Muscle layer of duodenum (tissue), 2 donors: ENCODE measurements around the gene RSPO1.

ENCODE experiments used
- H3K27ac ChIP-seq: one replicate; pipeline ENCODE4 v1.7.0; 2013; ENCODE audit warnings: mild to moderate bottlenecking, low read length
- H3K27me3 ChIP-seq: one replicate; pipeline ENCODE4 v1.7.0; 2013; ENCODE audit warnings: low read depth, mild to moderate bottlenecking, control low read depth, low read length
- H3K36me3 ChIP-seq, 2 donors: one replicate each; pipeline ENCODE4 v1.7.0; 2013; ENCODE audit warnings: low read length in 2 of 2, control low read depth in 1 of 2, mild to moderate bottlenecking in 1 of 2; ENCODE audit not compliant: insufficient read depth in 2 of 2, control insufficient read depth in 1 of 2
- H3K4me1 ChIP-seq, 2 donors: one replicate each; pipeline ENCODE4 v1.7.0; 2013; ENCODE audit warnings: low read length in 2 of 2, mild to moderate bottlenecking in 2 of 2, control low read depth in 1 of 2, moderate library complexity in 1 of 2; ENCODE audit not compliant: insufficient read depth in 2 of 2, control insufficient read depth in 1 of 2
- H3K4me3 ChIP-seq, 2 donors: one replicate each; pipeline ENCODE4 v1.7.0; 2013; ENCODE audit warnings: low read length in 2 of 2, low read depth in 1 of 2, mild to moderate bottlenecking in 1 of 2
- H3K9me3 ChIP-seq, 2 donors: one replicate each; pipeline ENCODE4 v1.7.0; 2013; ENCODE audit warnings: low read length in 2 of 2, control low read depth in 1 of 2, mild to moderate bottlenecking in 1 of 2; ENCODE audit not compliant: control insufficient read depth in 1 of 2
- donor health status: healthy.

RSPO1 gene

GRCh38 chr1:37633040-37633937 is 1.4 kb downstream of the RSPO1 start:
- no peaks in the 10 kb centered on the region for H3K36me3 ChIP-seq
- H3K4me3 ChIP-seq, result peak overlapping the region in 1 of 2 donors; percentile 65
- H3K4me1 ChIP-seq, result peaks cover 0 to 20% of the 10 kb centered on the region in 2 donors
- peaks cover 54% of the 10 kb centered on the region for H3K27me3 ChIP-seq
- no peak overlapping the region for H3K27ac ChIP-seq
- no peaks in the 10 kb centered on the region for H3K9me3 ChIP-seq

DNA sequence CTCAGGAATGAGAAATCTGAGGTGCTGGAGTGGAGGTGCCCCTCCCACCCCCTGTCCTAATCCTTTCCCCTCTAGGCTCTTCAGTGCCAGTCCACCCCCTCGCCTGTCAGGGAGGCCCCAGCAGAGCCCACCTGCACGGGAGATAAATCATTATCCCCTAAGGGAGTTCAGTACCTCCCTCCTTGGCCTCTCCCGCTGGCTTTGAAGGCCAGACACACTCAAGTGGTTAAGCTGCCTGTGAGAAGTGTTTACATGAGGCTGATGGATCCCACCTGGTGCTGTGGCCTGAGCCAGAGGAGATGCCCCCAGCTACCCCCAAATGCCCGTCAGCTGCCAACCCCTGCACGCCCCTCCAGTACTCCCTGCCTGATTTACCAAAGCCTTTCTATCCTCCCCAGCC is 3.7 kb downstream of the RSPO1 start:
- peaks cover 57% of the 10 kb centered on the region for H3K27me3 ChIP-seq
- H3K9me3 ChIP-seq, result no peaks in the 10 kb centered on the region
- H3K4me1 ChIP-seq, result peaks cover 0 to 20% of the 10 kb centered on the region in 2 donors
- no peaks in the 10 kb centered on the region for H3K36me3 ChIP-seq
- H3K4me3 ChIP-seq, result no peak overlapping the region
- no peak overlapping the region for H3K27ac ChIP-seq

- Histone ChIP-seq H3K9me3 (no peaks in the 10 kb centered on the region), H3K4me3 (no peak overlapping the region), H3K27me3 (peaks cover 52% of the 10 kb centered on the region), H3K27ac (no peak overlapping the region), H3K4me1 (peaks cover 0 to 20% of the 10 kb centered on the region in 2 donors), H3K36me3 (no peaks in the 10 kb centered on the region)
These were observed 4.2 kb downstream of the RSPO1 start for GRCh38 chr1:37630426-37631028.

GRCh38 chr1:37629726-37630425 is 4.8 kb downstream of the RSPO1 start:
- H3K4me3 ChIP-seq, result no peak overlapping the region
- peaks cover 45% of the 10 kb centered on the region for H3K27me3 ChIP-seq
- no peak overlapping the region for H3K27ac ChIP-seq
- no peaks in the 10 kb centered on the region for H3K9me3 ChIP-seq
- peaks cover 0 to 18% of the 10 kb centered on the region in 2 donors for H3K4me1 ChIP-seq
- no peaks in the 10 kb centered on the region for H3K36me3 ChIP-seq

DNA sequence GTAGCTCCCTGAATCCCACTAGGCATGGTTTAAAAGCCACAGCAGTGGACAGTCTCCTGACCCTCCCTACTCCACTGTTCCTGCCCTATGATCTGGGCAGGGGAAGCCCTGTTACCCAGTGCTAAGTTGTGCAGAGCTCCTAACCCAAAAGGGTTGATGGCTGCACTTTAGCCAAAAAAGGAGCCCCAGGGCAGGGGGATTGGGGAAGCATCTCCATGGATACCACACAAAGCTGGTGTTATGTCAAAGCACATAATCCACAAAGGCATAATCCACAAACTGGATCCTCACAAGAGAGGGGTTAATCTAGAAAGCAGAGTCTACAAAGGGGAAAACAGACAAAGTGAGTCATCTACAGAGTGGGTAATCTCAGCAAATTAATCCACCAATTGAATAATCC is 5.7 kb downstream of the RSPO1 start:
- Histone ChIP-seq H3K4me1 (peaks cover 0 to 9% of the 10 kb centered on the region in 2 donors), H3K4me3 (no peak overlapping the region), H3K36me3 (no peaks in the 10 kb centered on the region), H3K9me3 (no peaks in the 10 kb centered on the region), H3K27ac (no peak overlapping the region), H3K27me3 (peaks cover 43% of the 10 kb centered on the region)

- Histone ChIP-seq H3K9me3 (no peaks in the 10 kb centered on the region), H3K27me3 (peaks cover 34% of the 10 kb centered on the region), H3K36me3 (no peaks in the 10 kb centered on the region), H3K4me3 (no peak overlapping the region), H3K4me1 (no peaks in the 10 kb centered on the region), H3K27ac (no peak overlapping the region)
These were observed 6.6 kb downstream of the RSPO1 start for GRCh38 chr1:37628026-37628556.

DNA sequence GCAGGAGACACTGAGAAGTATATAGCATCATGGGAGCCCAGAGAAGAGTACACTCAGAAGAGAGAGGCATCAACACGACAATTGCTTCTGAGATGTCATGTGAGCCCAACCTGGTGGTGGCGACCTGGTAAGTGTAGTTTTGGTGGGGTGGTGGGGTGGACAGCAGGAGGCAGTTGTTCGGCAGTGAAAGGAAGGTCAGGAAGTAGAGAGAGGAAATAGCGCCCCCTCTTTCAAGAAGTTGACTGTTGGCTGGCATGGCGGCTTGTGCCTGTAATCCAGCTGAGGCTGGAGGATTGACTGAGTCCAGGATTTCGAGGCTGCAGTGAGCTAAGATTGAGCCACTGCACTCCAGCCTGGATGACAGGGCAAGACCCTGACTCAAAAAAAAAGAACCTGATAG is 12.6 kb downstream of the RSPO1 start:
- Histone ChIP-seq H3K9me3 (no peaks in the 10 kb centered on the region), H3K27ac (no peak overlapping the region), H3K4me1 (no peaks in the 10 kb centered on the region), H3K4me3 (no peak overlapping the region), H3K36me3 (no peaks in the 10 kb centered on the region), H3K27me3 (peaks cover 5% of the 10 kb centered on the region)

DNA sequence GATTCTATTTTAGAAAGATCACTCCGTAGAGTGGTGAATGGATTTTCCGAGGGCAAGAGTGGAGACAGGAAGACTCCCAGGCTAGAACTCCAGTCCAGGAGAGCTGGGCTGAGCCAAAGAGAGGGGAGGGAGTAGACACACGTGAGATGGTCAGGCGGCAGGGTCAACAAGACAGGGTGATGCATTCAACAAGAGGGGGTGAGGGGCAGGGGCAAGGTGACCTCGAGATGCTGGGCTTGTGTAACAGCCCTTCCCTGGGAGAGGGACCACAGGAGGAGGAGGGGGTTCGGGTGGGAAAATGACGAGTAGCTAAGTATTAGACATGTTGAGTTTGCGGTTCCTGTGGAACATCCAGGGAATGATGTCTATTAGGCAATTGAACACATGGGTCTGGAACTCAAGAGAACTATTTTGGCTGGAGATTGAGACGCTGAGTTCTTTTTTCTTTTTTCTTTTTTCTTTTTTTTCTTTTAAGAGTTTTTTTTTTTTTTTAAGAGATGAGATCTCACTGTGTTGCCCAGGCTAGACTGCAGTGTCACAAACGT is 13.3 kb downstream of the RSPO1 start:
- Histone ChIP-seq H3K27me3 (peaks cover 4% of the 10 kb centered on the region), H3K4me3 (no peak overlapping the region), H3K36me3 (no peaks in the 10 kb centered on the region), H3K9me3 (no peaks in the 10 kb centered on the region), H3K27ac (no peak overlapping the region), H3K4me1 (no peaks in the 10 kb centered on the region)

GRCh38 chr1:37620707-37621106 is 14.0 kb downstream of the RSPO1 start:
- H3K4me3 ChIP-seq, result no peak overlapping the region
- H3K4me1 ChIP-seq, result no peaks in the 10 kb centered on the region
- H3K36me3 ChIP-seq, result no peaks in the 10 kb centered on the region
- H3K9me3 ChIP-seq, result no peaks in the 10 kb centered on the region
- no peak overlapping the region for H3K27ac ChIP-seq
- no peaks in the 10 kb centered on the region for H3K27me3 ChIP-seq

DNA sequence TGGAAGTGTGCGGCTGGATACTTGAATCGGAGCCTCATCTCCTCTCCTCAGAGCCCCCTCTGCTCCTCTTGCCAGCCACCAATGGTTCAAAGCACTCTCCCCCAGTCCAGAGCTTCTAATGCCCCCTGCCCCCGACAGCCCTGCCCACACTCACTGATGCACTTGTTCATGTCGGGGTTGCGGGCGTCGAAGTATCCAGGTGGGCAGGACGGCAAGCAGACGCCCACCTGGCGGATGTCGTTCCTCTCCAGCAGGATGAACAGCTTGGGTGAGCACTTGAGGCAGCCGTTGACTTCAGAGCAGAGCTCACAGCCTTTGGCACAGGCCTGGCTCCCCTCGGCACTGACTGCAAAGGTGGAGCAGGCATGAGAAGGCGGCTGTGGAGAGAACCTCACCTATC is 18.4 kb downstream of the RSPO1 start:
- H3K4me1 ChIP-seq, result no peaks in the 10 kb centered on the region
- no peaks in the 10 kb centered on the region for H3K36me3 ChIP-seq
- no peaks in the 10 kb centered on the region for H3K27me3 ChIP-seq
- H3K27ac ChIP-seq, result no peak overlapping the region
- H3K9me3 ChIP-seq, result no peaks in the 10 kb centered on the region
- H3K4me3 ChIP-seq, result no peak overlapping the region

DNA sequence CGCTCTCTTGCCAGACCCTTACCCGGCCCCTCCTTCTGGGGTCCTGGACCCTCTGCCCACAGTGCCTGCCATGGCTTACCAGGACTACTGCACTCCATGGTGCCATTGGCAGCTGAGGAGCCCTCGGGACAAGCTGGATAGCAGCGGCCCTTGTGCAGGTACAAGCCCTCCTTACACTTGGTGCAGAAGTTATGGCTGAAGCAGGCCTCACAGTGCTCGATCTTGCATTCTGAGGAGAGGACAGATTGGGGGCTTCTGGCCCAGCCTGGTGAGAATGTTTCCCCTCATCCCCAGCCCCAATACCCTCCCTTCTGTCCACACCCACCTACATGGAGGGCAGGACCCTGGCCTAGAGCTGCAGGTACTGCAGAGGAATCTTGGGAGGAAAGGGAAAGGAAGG is 20.6 kb downstream of the RSPO1 start:
- no peaks in the 10 kb centered on the region for H3K36me3 ChIP-seq
- H3K4me1 ChIP-seq, result no peaks in the 10 kb centered on the region
- H3K9me3 ChIP-seq, result no peaks in the 10 kb centered on the region
- no peak overlapping the region for H3K4me3 ChIP-seq
- H3K27me3 ChIP-seq, result no peaks in the 10 kb centered on the region
- H3K27ac ChIP-seq, result no peak overlapping the region
